Heart left ventricle (tissue), 16 donors: Measurements from ENCODE around the gene MFF. TPM values are rescaled to one million over a fixed set of nuclear protein-coding genes. Genes with fewer than 3 reads are reported as not detected.
A peak's percentile ranks its signal among the peaks of the same experiment; 100 is the strongest.
"Not testable (repeated sequence)": the region's sequence is repeated elsewhere in the genome, so short reads cannot be mapped to it uniquely, and the experiment has no call there.

Experiments used
- ATAC-seq, 4 donors: fragments of 200-7000 bp; cut with Tn5 transposase; one replicate each; pipeline ENCODE4 v1.9.1; 2020 to 2022; ENCODE audit warnings: moderate library complexity in 4 of 4, mild to moderate bottlenecking in 3 of 4, moderate number of reproducible peaks in 1 of 4
- DNase-seq, 5 donors: peaks; one replicate each; pipeline ENCODE4 v3.0.0-alpha.2; 2020
- H3K27ac ChIP-seq, 12 donors: fragments of 200-600 bp; sonication (generic) in 4 of 12; one replicate each; pipeline versions ENCODE4 v1.5.0 to v1.8.0; 2016 to 2022; ENCODE audit warnings: mild to moderate bottlenecking in 2 of 12
- H3K27me3 ChIP-seq, 9 donors: fragments of 200-600 bp; sonication (generic) in 2 of 9; one replicate each; pipeline versions ENCODE4 v1.5.1 to v1.8.0; 2016 to 2022; ENCODE audit warnings: mild to moderate bottlenecking in 3 of 9
- H3K36me3 ChIP-seq, 9 donors: fragments of 200-600 bp; sonication (generic) in 2 of 9; one replicate each; pipeline versions ENCODE4 v1.5.0 to v1.8.0; 2018 to 2022; ENCODE audit warnings: mild to moderate bottlenecking in 2 of 9
- H3K4me1 ChIP-seq, 12 donors: fragments of 200-600 bp; sonication (generic) in 4 of 12; one replicate each; pipeline versions ENCODE4 v1.5.0 to v1.8.0; 2016 to 2022; ENCODE audit warnings: mild to moderate bottlenecking in 3 of 12
- H3K4me3 ChIP-seq, 12 donors: fragments of 200-600 bp; sonication (generic) in 4 of 12; one replicate each; pipeline versions ENCODE4 v1.5.0 to v1.8.0; 2017 to 2022; ENCODE audit warnings: mild to moderate bottlenecking in 9 of 12, moderate library complexity in 4 of 12
- H3K9me3 ChIP-seq, 12 donors: fragments of 200-600 bp; sonication (generic) in 4 of 12; one replicate each; pipeline versions ENCODE4 v1.5.0 to v1.8.0; 2016 to 2022; ENCODE audit warnings: mild to moderate bottlenecking in 1 of 12
- CTCF ChIP-seq, 12 donors: fragments of 200-600 bp; sonication (generic) in 4 of 12; IDR thresholded peaks; one replicate each; pipeline versions ENCODE4 v1.5.0 to v1.8.0; 2018 to 2022; ENCODE audit warnings: antibody characterized with exemption in 12 of 12, mild to moderate bottlenecking in 5 of 12
- POLR2A ChIP-seq, 2 donors: fragments of 450-650 bp; IDR thresholded peaks; one replicate each; pipeline ENCODE4 v1.6.1; 2017; ENCODE audit warnings: antibody characterized with exemption in 2 of 2, mild to moderate bottlenecking in 2 of 2, moderate library complexity in 2 of 2
- WGBS, 4 donors: extraction: QIAGEN DNeasy Blood & Tissue Kit in 2 of 4; methylation state at CpG; one replicate each; pipeline versions ENCODE4 v1.1.5 to v1.1.7; 2013 to 2018; 5-methylcytosine and 5-hydroxymethylcytosine counted together
- intact Hi-C, 10 donors: fragments of 100-400 bp; cut with DNase I; formaldehyde crosslinking; loops; one replicate each; pipeline versions ENCODE4 v1.11.1 to v1.14.2; 2022
- polyA plus RNA-seq, 2 donors: library from polyadenylated mRNA; stranded (reverse); fragments of 200-250 nt; gene quantifications; one replicate each; pipeline ENCODE4 v1.2.3, GENCODE V29; 2013
- total RNA-seq, 9 donors: library from RNA; depleted of rRNA in 2 of 9; stranded (reverse); fragments of >200 nt in 2 of 9; fragmentation: NEBNext Ultra II Directional in 3 of 9; extraction: Animal tissue kit (Norgen Biotek cat#: 25700) in 3 of 9; gene quantifications; one replicate each; pipeline versions ENCODE4 v1.1.0 to v1.2.4, GENCODE V29; 2016 to 2023
- donor health status: ischemic (EF 13 %, LVEDD 7.1; RV severe dilation, severe dysfunction).
- donor health status: healthy with polysubstance abuse.
- donor health status: DM: no; HTN: yes; CAD: no.
- donor health status: DM: no; HTN: no; CAD: no.
- donor health status: ischemic (EF 25% LVEDD 6.9; RV normal size, moderate dysfunction).
- donor health status: ischemic (EF 25% LVEDD 5.7; RV mildly dilated, moderate dysfunction).
- donor health status: healthy.
- donor health status: DM: yes; HTN: yes; CAD: no.
- donor health status: ischemic (EF 35%, LVEDD 5.7; RV mildly dilated, moderate dysfunction).
- donor health status: nonischemic (EF 11% LVEDD 7.7; RV severe dilation, severe dysfunction).
- donor health status: DM: yes; HTN: yes; CAD: no.
- donor health status: PGD.
- donor health status: ischemic (EF 29% LVEDD 5.4; RV normal size, mild dysfunction).
- donor health status: nonischemic (EF 23%, LVEDD 6.1; RV moderate dilation, normal function).

The MFF gene
- total and polyA plus RNA-seq, 11 donors, result 60.1 to 117 (median 79.7) TPM

- no peaks in the 10 kb centered on the region for H3K4me1 ChIP-seq
- no peaks in the 10 kb centered on the region for H3K9me3 ChIP-seq
- TF ChIP-seq CTCF (IDR thresholded peaks at IDR 0.05) (no peak), POLR2A (IDR thresholded peaks at IDR 0.05) (no peak)
- H3K4me3 ChIP-seq, result no peak overlapping the region
- H3K27ac ChIP-seq, result no peak overlapping the region
- ATAC-seq (no peak), DNase-seq (no peak)
- no peaks in the 10 kb centered on the region for H3K27me3 ChIP-seq
- WGBS, 4 donors, result 96% methylated on average over 7 of the region's 7 CpGs
- intact Hi-C loops, result no loop called here
- peaks cover 0 to 82% (median 51%) of the 10 kb centered on the region in 9 donors for H3K36me3 ChIP-seq
Observed at GRCh38 chr2:227349989-227350612, 25.1 kb downstream of the MFF start.

- Histone ChIP-seq H3K4me1 (no peaks in the 10 kb centered on the region), H3K9me3 (no peaks in the 10 kb centered on the region), H3K36me3 (peaks cover 0 to 85% (median 51%) of the 10 kb centered on the region in 9 donors), H3K27me3 (no peaks in the 10 kb centered on the region), H3K4me3 (no peak overlapping the region), H3K27ac (no peak overlapping the region)
- intact Hi-C loops, result no loop called here
- 63 to 79% (median 72%) methylated on average over 4 of the region's 4 CpGs for WGBS, 4 donors
- TF ChIP-seq CTCF (IDR thresholded peaks at IDR 0.05), result no peak
- no peak for TF ChIP-seq POLR2A (IDR thresholded peaks at IDR 0.05)
- ATAC-seq (no peak), DNase-seq (no peak)
Observed at GRCh38 chr2:227351639-227352038, 26.6 kb downstream of the MFF start.

- ATAC-seq (no peak), DNase-seq (no peak)
- Histone ChIP-seq H3K27me3 (no peaks in the 10 kb centered on the region), H3K4me3 (no peak overlapping the region), H3K4me1 (no peaks in the 10 kb centered on the region), H3K36me3 (peaks cover 0 to 62% (median 49%) of the 10 kb centered on the region in 9 donors), H3K27ac (no peak overlapping the region), H3K9me3 (no peaks in the 10 kb centered on the region)
- intact Hi-C loops, result no loop called here
- no peak for TF ChIP-seq CTCF (IDR thresholded peaks at IDR 0.05)
- no peak for TF ChIP-seq POLR2A (IDR thresholded peaks at IDR 0.05)
- WGBS, 4 donors, result 68 to 84% (median 73%) methylated on average over 5 of the region's 5 CpGs
Observed at GRCh38 chr2:227360351-227360750, 35.3 kb downstream of the MFF start.

- no peak overlapping the region for H3K4me3 ChIP-seq
- intact Hi-C loops, result no loop called here
- H3K27ac ChIP-seq, result no peak overlapping the region
- WGBS, 4 donors, result 91 to 94% (median 93%) methylated on average over 6 of the region's 6 CpGs
- H3K27me3 ChIP-seq, result no peaks in the 10 kb centered on the region
- H3K4me1 ChIP-seq, result peaks cover 0 to 12% (median 0%) of the 10 kb centered on the region in 12 donors
- no peak for TF ChIP-seq POLR2A (IDR thresholded peaks at IDR 0.05)
- peak in 1 of 12 donors; percentile 31 for TF ChIP-seq CTCF (IDR thresholded peaks at IDR 0.05)
- ATAC-seq, result no peak
- DNase-seq, result no peak
- H3K9me3 ChIP-seq, result no peaks in the 10 kb centered on the region
- peaks cover 0 to 28% (median 17%) of the 10 kb centered on the region in 9 donors for H3K36me3 ChIP-seq
Observed at GRCh38 chr2:227363756-227364155, 38.7 kb downstream of the MFF start.

- not testable (repeated sequence) for H3K27ac ChIP-seq
Observed at GRCh38 chr2:227364585-227365263, 39.7 kb downstream of the MFF start.

More at GRCh38 chr2:227364585-227365263, 39.7 kb downstream of the MFF start:
- DNase-seq, intact Hi-C loops, H3K27me3 ChIP-seq, H3K9me3 ChIP-seq, ATAC-seq, H3K4me3 ChIP-seq: not testable (repeated sequence)
- peaks cover 0 to 21% (median 0%) of the 10 kb centered on the region in 12 donors for H3K4me1 ChIP-seq
- WGBS, 4 donors, result 85 to 87% (median 87%) methylated on average over 11 of the region's 11 CpGs
- peaks cover 0 to 18% (median 7%) of the 10 kb centered on the region in 9 donors for H3K36me3 ChIP-seq
